Ovary (tissue), 3 donors: ENCODE measurements around the gene GSTO2.

Source experiments
- CTCF ChIP-seq, 3 donors: fragments of 450-650 bp in 2 of 3; fragments of 200-600 bp in 1 of 3; IDR thresholded peaks; one replicate each; pipeline versions ENCODE4 v1.5.1 to v1.8.0; 2016 to 2022; ENCODE audit warnings: antibody characterized with exemption in 3 of 3, mild to moderate bottlenecking in 1 of 3
- POLR2A ChIP-seq: fragments of 450-650 bp; IDR thresholded peaks from one replicate; pipeline ENCODE4 v1.6.1; 2017; ENCODE audit warnings: antibody characterized with exemption, mild to moderate bottlenecking, moderate library complexity
- donor health status: DM: no; HTN: no; CAD: no.

- TF ChIP-seq POLR2A (no peak), CTCF (IDR thresholded peaks at IDR 0.05) (no peak)
Measured at GRCh38 chr10:104339469-104340110, 70.6 kb downstream of the GSTO2 start.
